PC-9 (cell line): ENCODE data around the gene MALRD1. TPM values are rescaled to one million over a fixed set of nuclear protein-coding genes. Genes with fewer than 3 reads are reported as not detected.

Experiments used
- BruUV-seq: library from RNA; stranded (reverse); fragments of 400-500 nt; replicated peaks from 2 replicates; lab custom pipeline; 2021; lab: Mats Ljungman, UMichigan
- CTCF ChIA-PET: fragments of 300-600 bp; sonication (Branson Sonifier 250); formaldehyde crosslinking; loops from one replicate; lab custom pipeline; 2022; ENCODE audit warnings: antibody characterized with exemption; lab: Charles Lee
- POLR2A ChIA-PET: fragments of 300-600 bp; sonication (Branson Sonifier 250); formaldehyde crosslinking; loops from one replicate; lab custom pipeline; 2022; ENCODE audit warnings: antibody characterized with exemption; ENCODE audit not compliant: unreplicated experiment; lab: Charles Lee
- DNase-seq, 2 experiments: peaks; one replicate each; pipeline versions ENCODE4 v3.0.0 to v3.0.0-alpha.2; 2015 to 2022; ENCODE audit warnings: mixed read lengths in 1 of 2
- H2AFZ ChIP-seq: fragments of 200-600 bp; sonication (generic); 2 replicates; pipeline ENCODE4 v1.8.1; 2017; ENCODE audit warnings: antibody characterized with exemption
- H3F3A ChIP-seq: fragments of 200-600 bp; sonication (generic); 2 replicates; pipeline ENCODE4 v1.8.1; 2017; ENCODE audit warnings: antibody characterized with exemption, mild to moderate bottlenecking, low read depth; ENCODE audit not compliant: insufficient read depth
- H3K27ac ChIP-seq: fragments of 200-600 bp; sonication (generic); 2 replicates; pipeline ENCODE4 v1.6.1; 2016; ENCODE audit warnings: mixed run types
- H3K27me3 ChIP-seq: fragments of 200-600 bp; sonication (generic); 2 replicates; pipeline ENCODE4 v1.6.1; 2016; ENCODE audit warnings: low read depth, mixed run types; ENCODE audit not compliant: insufficient read depth
- H3K36me3 ChIP-seq: fragments of 200-600 bp; sonication (generic); 2 replicates; pipeline ENCODE4 v1.6.1; 2016; ENCODE audit warnings: low read depth, mixed run types
- H3K4me1 ChIP-seq: fragments of 200-600 bp; sonication (generic); replicated peaks from 2 replicates; pipeline ENCODE4 v1.6.1; 2016; ENCODE audit warnings: mixed run types; ENCODE audit not compliant: insufficient read depth
- H3K4me2 ChIP-seq: fragments of 200-600 bp; sonication (generic); 2 replicates; pipeline ENCODE4 v1.6.1; 2017; ENCODE audit warnings: mixed run types
- H3K4me3 ChIP-seq: fragments of 200-600 bp; sonication (generic); 2 replicates; pipeline ENCODE4 v1.6.1; 2016; ENCODE audit warnings: mixed run types
- H3K79me2 ChIP-seq: fragments of 200-600 bp; sonication (generic); 2 replicates; pipeline ENCODE4 v1.6.1; 2017; ENCODE audit warnings: low read depth, mixed run types
- H3K9me2 ChIP-seq: fragments of 200-600 bp; sonication (generic); 2 replicates; pipeline ENCODE4 v1.8.1; 2017; ENCODE audit warnings: mild to moderate bottlenecking; ENCODE audit not compliant: insufficient read depth
- H3K9me3 ChIP-seq: fragments of 200-600 bp; sonication (generic); 2 replicates; pipeline ENCODE4 v1.8.1; 2016; ENCODE audit warnings: low read depth; ENCODE audit not compliant: insufficient read depth
- H4K20me1 ChIP-seq: fragments of 200-600 bp; sonication (generic); 2 replicates; pipeline ENCODE4 v1.8.1; 2017; ENCODE audit not compliant: insufficient read depth
- CTCF ChIP-seq: fragments of 200-600 bp; sonication (generic); conservative IDR thresholded peaks from 2 replicates; pipeline ENCODE4 v1.6.1; 2017; ENCODE audit warnings: mixed run types, antibody characterized with exemption, mild to moderate bottlenecking, moderate library complexity
- EZH2 ChIP-seq: fragments of 200-600 bp; sonication (generic); IDR thresholded peaks from 2 replicates; pipeline ENCODE4 v1.8.0; 2017; ENCODE audit warnings: antibody characterized with exemption, low read depth
- intact Hi-C: fragments of 100-400 bp; cut with micrococcal nuclease; formaldehyde crosslinking; loops from one replicate; pipeline ENCODE4 v1.10.0; 2022; ENCODE audit not compliant: unreplicated experiment
- total RNA-seq: library from RNA; stranded (reverse); gene quantifications from 2 replicates; pipeline ENCODE4 v1.2.3, GENCODE V29; 2021

The MALRD1 gene
- total RNA-seq, 1 experiment from 2014 or later, result not detected

DNA sequence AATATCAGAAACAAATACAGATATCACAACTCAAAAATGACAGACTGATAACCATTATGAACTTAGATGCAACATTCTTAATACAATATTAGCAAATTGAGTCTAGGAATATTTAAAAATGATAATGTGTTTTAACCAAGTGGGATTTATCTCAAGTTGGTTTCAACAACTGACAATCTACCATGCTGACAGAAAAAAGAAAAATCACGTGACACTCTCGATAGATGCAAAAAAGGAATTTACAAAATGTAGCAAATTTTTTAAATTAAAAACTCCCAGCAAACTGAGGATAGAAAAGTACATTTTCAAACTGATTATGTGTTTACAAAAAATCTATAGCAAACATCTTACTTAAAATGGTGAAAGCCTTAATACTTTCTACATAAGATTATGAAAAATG is 177.4 kb downstream of the MALRD1 start:
- Histone ChIP-seq H3K9me2 (no peaks in the 10 kb centered on the region), H3K79me2 (no peaks in the 10 kb centered on the region), H2AFZ (no peak overlapping the region), H3K4me3 (no peak overlapping the region), H3K36me3 (no peaks in the 10 kb centered on the region), H3K27me3 (no peaks in the 10 kb centered on the region), H3K4me1 (no peaks in the 10 kb centered on the region), H3K9me3 (no peaks in the 10 kb centered on the region), H3K27ac (no peak overlapping the region), H4K20me1 (no peaks in the 10 kb centered on the region), H3K4me2 (no peak overlapping the region), H3F3A (no peaks in the 10 kb centered on the region)
- intact Hi-C loops, result no loop called here
- CTCF ChIA-PET, result no interaction called here
- TF ChIP-seq CTCF (no peak), EZH2 (no peak)
- no TSS peak for BruUV-seq
- POLR2A ChIA-PET, result no interaction called here
- no peak for DNase-seq

- POLR2A ChIA-PET, result no interaction called here
Measured at GRCh38 chr10:19231034-19231433, 182.4 kb downstream of the MALRD1 start.

DNA sequence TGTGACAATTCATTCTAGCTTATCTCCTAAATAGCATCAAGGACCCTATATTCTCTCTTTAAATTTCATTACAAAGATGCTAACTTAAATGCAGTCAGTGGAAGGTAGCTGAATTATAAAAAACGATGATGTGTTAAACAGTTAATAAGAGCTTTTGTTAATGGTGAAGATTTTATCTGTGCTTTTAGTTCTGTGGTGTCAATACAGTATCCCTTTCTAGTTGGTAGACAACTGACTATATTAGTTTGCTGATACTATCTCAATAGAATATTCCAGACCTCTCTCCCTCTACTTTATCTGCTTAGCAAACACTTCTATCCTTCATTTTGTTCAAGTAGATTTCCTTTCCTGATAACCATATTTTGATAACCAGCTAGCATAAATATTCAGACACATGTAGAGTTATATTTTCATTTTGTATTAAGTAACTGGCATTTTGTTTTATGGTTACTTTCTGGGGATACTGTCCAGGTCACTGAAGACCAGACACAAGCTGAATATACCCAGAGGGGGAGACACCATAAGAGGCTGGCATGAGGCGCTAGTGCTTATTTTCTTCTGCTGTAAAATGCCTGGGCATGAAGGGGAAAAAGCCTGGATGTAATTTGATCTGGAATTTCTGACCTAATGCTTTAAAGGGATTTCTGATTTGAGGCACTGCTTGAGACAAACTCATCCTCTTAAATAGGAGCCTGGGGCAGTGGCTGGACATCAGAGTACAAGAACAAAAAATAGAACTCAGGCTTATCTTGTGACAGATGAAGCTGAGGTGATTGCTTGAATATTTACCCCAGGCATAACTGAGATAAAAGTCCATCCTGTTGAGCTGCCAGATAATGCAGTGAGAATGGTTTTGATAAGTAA is 197.5 kb downstream of the MALRD1 start:
- no peak for TF ChIP-seq EZH2
- TF ChIP-seq CTCF, result no peak

More at GRCh38 chr10:19231034-19231433, 182.4 kb downstream of the MALRD1 start:
- no peak overlapping the region for H3K4me3 ChIP-seq
- H3K4me1 ChIP-seq, result no peaks in the 10 kb centered on the region
- H3K9me3 ChIP-seq, result no peaks in the 10 kb centered on the region
- H3K36me3 ChIP-seq, result no peaks in the 10 kb centered on the region
- intact Hi-C loops, result no loop called here
- no peak overlapping the region for H3K27ac ChIP-seq
- no peaks in the 10 kb centered on the region for H4K20me1 ChIP-seq
- no peak overlapping the region for H2AFZ ChIP-seq
- no peaks in the 10 kb centered on the region for H3K9me2 ChIP-seq
- no peak overlapping the region for H3K4me2 ChIP-seq
- H3K79me2 ChIP-seq, result no peaks in the 10 kb centered on the region
- no TSS peak for BruUV-seq
- no peaks in the 10 kb centered on the region for H3K27me3 ChIP-seq
- no peaks in the 10 kb centered on the region for H3F3A ChIP-seq
- TF ChIP-seq CTCF (no peak), EZH2 (no peak)
- no peak for DNase-seq
- CTCF ChIA-PET, result no interaction called here

More for the DNA sequence above, 197.5 kb downstream of the MALRD1 start:
- no peaks in the 10 kb centered on the region for H3K27me3 ChIP-seq
- CTCF ChIA-PET, result no interaction called here
- intact Hi-C loops, result no loop called here
- H3K4me1 ChIP-seq, result no peaks in the 10 kb centered on the region
- no peaks in the 10 kb centered on the region for H3K9me3 ChIP-seq
- POLR2A ChIA-PET, result no interaction called here
- no peaks in the 10 kb centered on the region for H3K36me3 ChIP-seq
- no peaks in the 10 kb centered on the region for H3F3A ChIP-seq
- H3K27ac ChIP-seq, result no peak overlapping the region
- no peak overlapping the region for H2AFZ ChIP-seq
- no peak overlapping the region for H3K4me2 ChIP-seq
- H4K20me1 ChIP-seq, result no peaks in the 10 kb centered on the region
- BruUV-seq, result no TSS peak
- H3K4me3 ChIP-seq, result no peak overlapping the region
- no peaks in the 10 kb centered on the region for H3K9me2 ChIP-seq
- no peak for DNase-seq
- no peaks in the 10 kb centered on the region for H3K79me2 ChIP-seq
